H9 (cell line): ENCODE data around the gene SORBS1. TPM values are rescaled to one million over a fixed set of nuclear protein-coding genes. Genes with fewer than 3 reads are reported as not detected.

Experiments
- DNase-seq: peaks from one replicate; pipeline ENCODE4 v3.0.0-alpha.2; 2017
- H2AFZ ChIP-seq: one replicate; pipeline ENCODE4 v1.6.1; 2013; ENCODE audit warnings: mild to moderate bottlenecking, low read length, control low read depth, moderate library complexity
- H2AK5ac ChIP-seq: 2 replicates; pipeline ENCODE4 v1.6.1; 2013; ENCODE audit warnings: low read length, control low read depth, mixed read lengths; ENCODE audit not compliant: insufficient read length
- H2BK120ac ChIP-seq: one replicate; pipeline ENCODE4 v1.6.1; 2013; ENCODE audit warnings: low read depth, mild to moderate bottlenecking, low read length, control low read depth, inconsistent platforms; ENCODE audit not compliant: poor library complexity, severe bottlenecking
- H2BK12ac ChIP-seq: 2 replicates; pipeline ENCODE4 v1.6.1; 2013; ENCODE audit warnings: low read length, control low read depth, mixed read lengths, low read depth; ENCODE audit not compliant: insufficient read length
- H2BK15ac ChIP-seq: 2 replicates; pipeline ENCODE4 v1.6.1; 2013; ENCODE audit warnings: low read depth, low read length, control low read depth
- H2BK20ac ChIP-seq: one replicate; pipeline ENCODE4 v1.6.1; 2013; ENCODE audit warnings: low read depth, mild to moderate bottlenecking, low read length, control low read depth, inconsistent platforms; ENCODE audit not compliant: poor library complexity, severe bottlenecking
- H2BK5ac ChIP-seq: 2 replicates; pipeline ENCODE4 v1.6.1; 2013; ENCODE audit warnings: low read length, control low read depth, mixed read lengths; ENCODE audit not compliant: insufficient read length
- H3K14ac ChIP-seq: 2 replicates; pipeline ENCODE4 v1.6.1; 2013; ENCODE audit warnings: low read length, control low read depth; ENCODE audit not compliant: insufficient read depth
- H3K18ac ChIP-seq: 2 replicates; pipeline ENCODE4 v1.6.1; 2013; ENCODE audit warnings: low read depth, mild to moderate bottlenecking, mixed read lengths, low read length, control low read depth; ENCODE audit not compliant: insufficient read length
- H3K23ac ChIP-seq: 2 replicates; pipeline ENCODE4 v1.6.1; 2013; ENCODE audit warnings: low read length, control low read depth, mixed read lengths, low read depth; ENCODE audit not compliant: insufficient read length
- H3K23me2 ChIP-seq: 2 replicates; pipeline ENCODE4 v1.6.1; 2013; ENCODE audit warnings: low read depth, mild to moderate bottlenecking, mixed read lengths, low read length, control low read depth; ENCODE audit not compliant: insufficient read length, poor library complexity, severe bottlenecking
- H3K27ac ChIP-seq: 2 replicates; pipeline ENCODE4 v1.5.1; 2013; ENCODE audit warnings: low read length, control low read depth, mixed read lengths, low read depth; ENCODE audit not compliant: insufficient read length
- H3K27me3 ChIP-seq: 2 replicates; pipeline ENCODE4 v1.6.1; 2013; ENCODE audit warnings: low read length, control low read depth, inconsistent platforms; ENCODE audit not compliant: insufficient read depth
- H3K4ac ChIP-seq: 2 replicates; pipeline ENCODE4 v1.6.1; 2013; ENCODE audit warnings: low read depth, mild to moderate bottlenecking, control low read depth, inconsistent platforms, low read length, moderate library complexity
- H3K4me1 ChIP-seq: 2 replicates; pipeline ENCODE4 v1.6.1; 2013; ENCODE audit warnings: low read length, control low read depth, inconsistent platforms; ENCODE audit not compliant: insufficient read depth
- H3K4me2 ChIP-seq: 2 replicates; pipeline ENCODE4 v1.6.1; 2013; ENCODE audit warnings: low read length, control low read depth, mixed read lengths; ENCODE audit not compliant: insufficient read length, insufficient read depth
- H3K56ac ChIP-seq: 2 replicates; pipeline ENCODE4 v1.6.1; 2013; ENCODE audit warnings: low read depth, mild to moderate bottlenecking, mixed read lengths, low read length, control low read depth; ENCODE audit not compliant: insufficient read length
- H3K79me1 ChIP-seq: 2 replicates; pipeline ENCODE4 v1.6.1; 2013; ENCODE audit warnings: low read depth, mild to moderate bottlenecking, moderate library complexity, low read length, control low read depth, inconsistent platforms; ENCODE audit not compliant: insufficient read depth, poor library complexity, severe bottlenecking
- H3K79me2 ChIP-seq: 2 replicates; pipeline ENCODE4 v1.6.1; 2013; ENCODE audit warnings: low read length, control low read depth, inconsistent platforms; ENCODE audit not compliant: insufficient read depth
- H3K9ac ChIP-seq: 2 replicates; pipeline ENCODE4 v1.6.1; 2013; ENCODE audit warnings: low read length, control low read depth, mixed read lengths; ENCODE audit not compliant: insufficient read length; ENCODE audit errors: extremely low read depth
- H3K9me3 ChIP-seq: one replicate; pipeline ENCODE4 v1.6.1; 2013; ENCODE audit warnings: low read depth, low read length, inconsistent platforms; ENCODE audit not compliant: control insufficient read depth
- H3T11ph ChIP-seq: one replicate; pipeline ENCODE4 v1.6.1; 2013; ENCODE audit warnings: mild to moderate bottlenecking, low read length, control low read depth, inconsistent platforms
- H4K20me1 ChIP-seq: one replicate; pipeline ENCODE4 v1.6.1; 2013; ENCODE audit not compliant: control insufficient read depth, insufficient read length, insufficient read depth
- H4K5ac ChIP-seq: 2 replicates; pipeline ENCODE4 v1.6.1; 2013; ENCODE audit warnings: low read depth, mild to moderate bottlenecking, mixed read lengths, low read length, control low read depth; ENCODE audit not compliant: insufficient read length
- H4K8ac ChIP-seq: replicated peaks from 2 replicates; pipeline ENCODE4 v1.6.1; 2013; ENCODE audit warnings: low read length, control low read depth, mixed read lengths, low read depth; ENCODE audit not compliant: insufficient read length
- H4K91ac ChIP-seq: 2 replicates; pipeline ENCODE4 v1.6.1; 2013; ENCODE audit warnings: low read depth, mild to moderate bottlenecking, moderate library complexity, mixed read lengths, low read length, control low read depth; ENCODE audit not compliant: insufficient read length
- H3K27ac Mint-ChIP-seq, 3 experiments: 2 replicates in 2 of 3; 3 replicates in 1 of 3; pipeline ENCODE4 v1.8.0; 2020 to 2021; ENCODE audit warnings: mixed read lengths in 3 of 3, mild to moderate bottlenecking in 1 of 3, moderate library complexity in 1 of 3
- H3K27me3 Mint-ChIP-seq: 2 replicates; pipeline ENCODE4 v1.8.0; 2021; ENCODE audit warnings: low read depth, mild to moderate bottlenecking, moderate library complexity, mixed read lengths
- H3K36me3 Mint-ChIP-seq, 3 experiments: 2 replicates in 2 of 3; 3 replicates in 1 of 3; pipeline ENCODE4 v1.8.0; 2020 to 2021; ENCODE audit warnings: low read depth in 3 of 3, mixed read lengths in 3 of 3; ENCODE audit not compliant: insufficient read depth in 1 of 3
- H3K4me1 Mint-ChIP-seq, 2 experiments: 2 replicates each; pipeline ENCODE4 v1.8.0; 2020; ENCODE audit warnings: mixed read lengths in 2 of 2
- H3K4me3 Mint-ChIP-seq, 2 experiments: 2 replicates in 1 of 2; 3 replicates in 1 of 2; pipeline ENCODE4 v1.8.0; 2020 to 2021; ENCODE audit warnings: mild to moderate bottlenecking in 2 of 2, mixed read lengths in 2 of 2, moderate library complexity in 1 of 2
- H3K9me3 Mint-ChIP-seq, 2 experiments: 2 replicates in 1 of 2; 3 replicates in 1 of 2; pipeline ENCODE4 v1.8.0; 2020; ENCODE audit warnings: mild to moderate bottlenecking in 2 of 2, mixed read lengths in 2 of 2, moderate library complexity in 1 of 2
- CTCF ChIP-seq: fragments of 200-600 bp; sonication (generic); conservative IDR thresholded peaks from 3 replicates; pipeline ENCODE4 v1.8.0; 2021; ENCODE audit warnings: antibody characterized with exemption, mild to moderate bottlenecking
- WGBS: extraction: QIAGEN DNeasy Blood & Tissue Kit; methylation state at CpG from one replicate; pipeline ENCODE4 v1.1.7; 2013; ENCODE audit warnings: missing lambda C conversion rate, low lambda C conversion rate, mixed read lengths; ENCODE audit not compliant: insufficient read length; ENCODE audit errors: extremely low coverage; 5-methylcytosine and 5-hydroxymethylcytosine counted together
- total RNA-seq: library from RNA; stranded (reverse); gene quantifications from 2 replicates; pipeline ENCODE4 v1.2.1, GENCODE V29; 2021

Gene SORBS1
- total RNA-seq, 1 experiment from 2014 or later: 24.3 TPM

- Mint-ChIP-seq H3K4me1 (peaks cover 54 to 56% of the 10 kb centered on the region in 2 experiments), H3K27ac (no peak overlapping the region)
- no peak overlapping the region for H2AFZ ChIP-seq
Observed at GRCh38 chr10:95539560-95540284, 21.4 kb downstream of the SORBS1 start.

More at GRCh38 chr10:95539560-95540284, 21.4 kb downstream of the SORBS1 start:
- no peaks in the 10 kb centered on the region for H4K20me1 ChIP-seq
- H2BK20ac ChIP-seq: no peak overlapping the region
- H3K79me2 ChIP-seq: 0 out of 2 replicates have a peak, but pooled peaks cover under 1% of the 10 kb centered on the region
- no peak for TF ChIP-seq CTCF
- peaks cover 0 to 3% (median 3%) of the 10 kb centered on the region in 3 experiments; a peak in 2 of 7 replicates for H3K36me3 Mint-ChIP-seq
- H2BK12ac ChIP-seq: no peak overlapping the region
- no peaks in the 10 kb centered on the region for H3K27me3 ChIP-seq
- H3K56ac ChIP-seq: no peak overlapping the region
- no peak overlapping the region for H3T11ph ChIP-seq
- no peaks in the 10 kb centered on the region for H3K23me2 ChIP-seq
- H3K18ac ChIP-seq: no peak overlapping the region
- H3K9me3 ChIP-seq: no peaks in the 10 kb centered on the region
- no peak overlapping the region for H4K91ac ChIP-seq
- H3K23ac ChIP-seq: no peak overlapping the region
- no peak overlapping the region for H4K5ac ChIP-seq
- H2BK15ac ChIP-seq: no peak overlapping the region
- H3K27me3 Mint-ChIP-seq: peaks cover 8% of the 10 kb centered on the region
- no peak overlapping the region for H4K8ac ChIP-seq
- no peak overlapping the region for H3K27ac ChIP-seq
- no peak overlapping the region for H2BK120ac ChIP-seq
- no peak for DNase-seq
- no peak overlapping the region for H3K4me3 Mint-ChIP-seq
- H3K79me1 ChIP-seq: peaks cover 6% of the 10 kb centered on the region
- no peaks in the 10 kb centered on the region for H3K9me3 Mint-ChIP-seq
- no peak overlapping the region for H2BK5ac ChIP-seq
- no CpG with 5 or more reads among the region's 7 CpGs for WGBS
- no peak overlapping the region for H3K14ac ChIP-seq
- H3K4ac ChIP-seq: no peak overlapping the region
- H3K4me2 ChIP-seq: no peak overlapping the region
- no peak overlapping the region for H3K9ac ChIP-seq
- H2AK5ac ChIP-seq: no peak overlapping the region
- H3K4me1 ChIP-seq: peaks cover 11% of the 10 kb centered on the region; the same call in 1 of the 2 replicates
